Renal cortex interstitium (tissue), 11 donors: ENCODE data around the gene FAM110A. TPM values are rescaled to one million over a fixed set of nuclear protein-coding genes. Genes with fewer than 3 reads are reported as not detected.

Source experiments
- DNase-seq, 11 donors: peaks; one replicate each; pipeline ENCODE4 v3.0.0-alpha.2; 2013; ENCODE audit warnings: low read depth in 9 of 11, low spot score in 4 of 11; ENCODE audit errors: extremely low read depth in 1 of 11
- polyA plus RNA-seq, 3 donors: library from polyadenylated mRNA; unstranded; fragments of 120-200 nt; gene quantifications; one replicate each; pipeline ENCODE4 v1.2.1, GENCODE V29; 2013; ENCODE audit not compliant: insufficient read length in 3 of 3

Gene FAM110A
- polyA plus RNA-seq, 3 donors, result 7.3 to 10.3 (median 9.8) TPM

DNA sequence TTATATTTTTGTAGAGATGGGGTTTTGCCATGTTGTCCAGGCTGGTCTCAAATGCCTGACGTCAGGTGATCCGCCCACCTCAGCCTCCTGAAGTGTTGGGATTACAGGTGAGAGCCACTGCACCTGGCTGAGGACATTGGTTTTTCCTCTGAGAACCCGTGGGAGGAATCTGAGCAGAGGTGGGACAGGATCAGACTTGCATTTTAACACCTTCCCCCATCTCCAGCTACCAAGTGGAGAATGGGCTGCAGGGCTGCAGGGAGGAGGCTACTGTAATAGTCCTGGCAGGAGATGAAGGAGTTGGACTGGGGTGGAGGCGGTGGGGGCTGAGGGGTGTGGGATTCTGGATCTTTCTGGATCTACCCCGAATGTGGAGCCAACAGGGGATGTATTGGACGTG, 24.5 kb downstream of the FAM110A start:
- no peak for DNase-seq

DNA sequence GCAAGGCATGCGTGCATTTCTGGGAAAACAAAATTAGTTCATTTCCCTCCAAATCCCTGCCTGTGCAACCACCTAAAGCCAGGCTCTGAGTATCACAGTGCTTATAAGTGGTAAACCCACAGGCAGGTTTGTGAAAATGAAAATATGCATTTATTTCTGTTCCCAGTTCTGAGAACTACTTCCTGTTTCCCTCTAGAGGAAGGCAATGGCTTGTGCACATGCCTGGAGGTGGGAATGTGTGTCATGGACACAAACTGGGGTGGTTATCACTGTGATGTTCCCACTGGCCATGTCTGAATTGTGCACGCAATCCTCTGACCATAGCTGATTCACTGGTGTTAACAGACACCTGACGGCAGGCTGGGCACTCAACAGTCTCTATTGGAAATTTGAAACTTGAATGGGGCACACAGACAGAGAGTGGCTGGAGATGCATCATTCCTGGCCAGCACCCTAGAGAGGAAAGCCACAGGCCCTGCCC, 26.3 kb downstream of the FAM110A start:
- DNase-seq, result no peak

DNA sequence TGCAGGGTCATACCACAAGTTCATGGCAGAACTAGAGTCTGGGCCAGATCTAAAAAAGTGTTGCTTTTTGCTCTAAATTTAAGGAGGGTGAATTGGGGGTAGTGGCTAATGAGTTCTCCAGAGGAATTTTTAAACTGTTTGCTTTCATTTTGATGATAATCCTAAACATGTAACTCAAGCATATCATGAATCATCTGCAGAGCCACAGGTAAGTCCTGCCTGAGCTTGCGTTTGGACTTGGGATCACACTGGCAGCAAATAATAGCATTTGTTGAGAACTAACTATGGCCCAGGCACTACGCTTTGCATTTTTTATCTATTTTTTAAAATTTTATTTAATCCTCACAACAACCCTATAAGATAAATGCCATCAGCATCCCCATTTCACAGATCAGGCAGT, 27.4 kb downstream of the FAM110A start:
- DNase-seq, result no peak

DNA sequence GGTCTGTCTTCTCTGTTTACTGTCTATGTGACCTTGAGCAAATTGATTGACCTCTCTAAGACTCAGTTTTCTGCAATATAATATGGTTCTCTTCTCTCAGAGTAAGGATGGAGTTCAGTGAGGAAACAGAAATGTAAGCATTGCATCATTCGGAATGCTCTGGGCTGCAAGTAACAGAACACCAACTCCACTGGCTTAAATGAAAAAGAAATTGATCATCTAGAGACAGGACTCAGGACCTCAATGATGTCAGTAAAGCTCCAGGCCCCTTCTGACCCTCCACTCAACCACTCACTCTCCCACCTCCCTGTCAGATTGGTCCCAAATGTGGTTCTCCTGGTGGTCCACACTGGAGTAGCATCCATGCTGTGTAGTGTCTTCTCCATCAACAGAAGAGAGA, 31.9 kb downstream of the FAM110A start:
- DNase-seq, result no peak

DNA sequence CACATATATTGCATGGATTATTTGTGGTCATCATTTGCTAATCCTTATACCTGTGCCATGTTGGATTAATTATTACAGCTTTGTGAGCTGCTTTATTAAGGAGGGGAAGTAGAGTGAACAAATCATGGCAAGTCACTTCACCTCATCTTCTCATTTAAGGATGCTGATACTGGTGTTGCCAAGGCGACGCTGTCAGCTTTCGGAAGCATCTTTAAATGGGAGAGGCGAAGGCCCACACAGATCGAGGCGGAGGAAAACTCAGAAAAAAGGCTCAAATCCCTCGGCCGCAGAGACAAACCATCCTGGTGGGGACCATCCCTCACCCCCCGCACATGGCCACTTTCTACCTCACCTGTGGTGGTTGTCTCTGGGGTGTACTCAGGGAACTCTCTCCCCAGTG, 34.8 kb downstream of the FAM110A start:
- no peak for DNase-seq

DNA sequence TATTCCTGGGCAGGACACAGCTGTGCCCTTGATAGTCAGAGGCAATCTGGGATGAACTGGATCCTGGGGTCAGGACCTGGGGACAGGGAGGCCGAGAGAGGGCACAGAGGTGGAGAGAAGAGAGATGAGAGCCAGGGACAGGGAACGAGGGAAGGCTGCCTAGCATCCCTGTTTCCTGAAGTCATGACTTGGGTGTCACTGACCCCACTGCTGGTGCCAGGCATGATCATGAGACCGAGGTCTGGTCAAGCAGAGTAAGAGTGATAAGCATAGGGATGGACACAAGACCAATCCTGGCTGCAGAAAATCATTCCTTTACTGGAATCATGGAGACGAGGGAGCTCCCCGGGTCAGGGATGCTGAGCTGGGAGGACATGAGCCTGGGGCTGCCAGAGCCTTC, 36.1 kb downstream of the FAM110A start:
- DNase-seq, result no peak

DNA sequence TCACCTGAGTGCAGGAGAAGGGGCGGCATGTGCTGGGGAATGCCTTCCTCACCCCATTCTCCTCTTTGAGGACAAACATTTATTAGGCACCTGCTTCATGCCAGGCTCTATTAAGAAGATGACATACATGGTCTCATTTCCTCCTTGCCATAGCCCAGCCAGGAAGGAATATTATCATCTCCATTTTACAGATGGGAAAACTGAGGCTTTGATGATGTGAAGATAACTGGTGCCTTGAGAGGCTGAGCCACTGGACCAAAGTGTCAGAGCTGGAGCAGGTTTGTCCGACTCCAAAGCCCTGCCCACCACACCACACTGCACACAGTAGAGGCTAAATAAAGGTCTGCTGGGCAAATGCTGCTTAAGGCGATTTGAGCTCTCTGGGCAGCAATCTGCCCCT, 37.2 kb downstream of the FAM110A start:
- DNase-seq, result no peak

DNA sequence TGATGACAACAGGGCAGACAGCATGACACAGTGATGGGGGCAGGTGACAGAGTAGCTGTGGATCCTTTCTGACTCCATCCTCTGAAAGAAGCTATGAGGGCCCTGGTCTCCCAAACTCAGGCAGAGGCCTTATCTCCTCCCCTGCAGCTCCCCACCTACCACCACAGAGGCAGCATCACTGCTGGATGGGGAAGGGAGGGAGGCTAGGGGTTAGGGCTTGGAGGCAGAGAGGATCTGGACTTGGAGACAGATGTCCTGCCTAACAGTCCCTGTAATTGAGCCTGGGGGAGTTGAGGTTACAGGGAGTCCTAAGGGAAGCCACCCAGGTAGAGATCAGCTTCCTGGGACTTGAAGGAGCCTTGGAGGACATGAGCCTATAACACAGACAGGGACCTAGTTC, 37.9 kb downstream of the FAM110A start:
- DNase-seq, result no peak

DNA sequence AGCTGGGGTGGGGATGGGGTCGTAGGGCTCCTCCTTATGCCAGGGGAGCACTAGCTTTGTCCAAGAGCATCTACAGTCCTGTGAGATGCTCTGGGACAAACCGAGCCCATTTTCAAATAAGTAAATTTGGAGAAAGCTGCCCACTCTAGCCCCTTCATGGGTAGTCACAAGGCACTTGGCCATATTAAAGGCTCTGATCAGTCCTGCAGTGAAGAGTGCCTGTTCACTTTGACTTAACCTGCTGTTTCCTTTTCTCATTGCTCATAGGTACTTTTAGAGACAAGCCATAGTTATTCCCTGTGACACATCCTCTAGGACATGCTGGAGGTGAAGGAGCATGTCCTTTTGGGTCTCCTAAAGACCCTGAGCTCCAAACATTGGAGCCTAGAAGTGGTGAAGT, 38.4 kb downstream of the FAM110A start:
- DNase-seq, result no peak

DNA sequence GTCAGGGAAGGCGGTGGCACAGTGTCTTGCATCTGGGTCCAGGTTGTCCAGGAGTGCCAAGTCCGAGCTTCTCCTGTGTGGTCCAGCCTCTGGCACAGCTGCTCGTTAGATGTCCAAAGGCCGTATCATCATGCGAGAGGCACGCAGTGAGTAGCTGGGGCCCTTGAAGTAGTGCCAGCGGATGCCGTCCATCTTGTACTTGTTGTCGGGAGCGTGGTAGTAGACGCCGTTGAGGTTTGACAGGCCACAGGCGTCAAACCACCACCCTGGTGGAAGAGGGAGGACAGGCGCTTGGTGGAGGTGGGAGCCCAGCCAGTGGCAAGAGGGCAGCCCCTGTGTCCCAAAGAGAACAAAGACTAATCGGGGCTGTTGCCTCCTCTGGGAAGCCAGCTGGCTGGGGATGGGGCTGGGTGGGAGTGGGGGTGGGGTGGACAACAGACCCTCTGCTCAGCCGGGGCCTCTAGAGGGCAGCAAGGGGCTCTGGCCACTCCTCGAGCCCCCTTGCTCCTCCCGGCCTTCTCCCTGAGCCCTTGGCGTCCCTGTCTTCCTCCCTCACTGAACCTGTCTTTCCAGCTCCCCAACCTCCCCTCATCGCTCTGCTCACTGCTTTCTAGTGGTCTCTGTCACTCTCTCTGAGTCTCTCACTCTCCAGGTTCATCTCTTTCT, 39.5 kb downstream of the FAM110A start:
- DNase-seq, result no peak

DNA sequence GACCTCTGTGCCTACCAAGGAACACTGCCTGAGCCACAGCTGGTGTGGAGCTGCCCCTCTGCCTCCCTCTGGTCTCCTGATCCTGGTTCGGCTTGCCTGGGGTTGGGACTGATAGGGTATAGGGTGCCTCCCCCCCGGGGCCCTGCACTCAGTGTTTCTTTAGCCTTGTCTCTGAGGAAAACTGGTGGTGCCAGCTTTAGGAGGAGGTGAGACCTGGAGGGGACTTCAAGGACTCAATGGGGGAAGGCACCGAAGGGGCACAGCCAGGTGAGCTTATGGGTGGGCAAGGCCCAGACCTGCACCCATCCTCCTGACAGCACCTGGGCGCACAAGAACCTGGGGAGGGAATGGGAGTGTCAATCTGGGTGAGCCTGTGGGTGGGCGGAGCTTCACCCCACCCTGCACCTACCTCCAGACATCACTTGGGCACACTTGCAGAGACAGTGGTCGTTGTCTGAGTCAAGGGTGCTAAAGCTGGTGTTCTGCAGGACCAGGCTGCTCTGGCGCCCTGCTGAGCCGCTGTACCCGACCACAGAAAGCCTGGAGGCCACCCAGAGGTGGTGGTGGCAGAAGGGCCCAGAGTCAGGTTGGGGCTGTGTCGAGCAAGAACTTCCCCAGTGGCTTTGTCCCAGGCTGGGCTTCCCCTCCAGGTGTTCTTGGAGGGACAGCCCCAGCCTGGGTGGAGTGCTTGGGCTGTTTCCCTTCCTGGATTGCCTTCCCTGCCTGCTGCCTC, 40.5 kb downstream of the FAM110A start:
- no peak for DNase-seq

DNA sequence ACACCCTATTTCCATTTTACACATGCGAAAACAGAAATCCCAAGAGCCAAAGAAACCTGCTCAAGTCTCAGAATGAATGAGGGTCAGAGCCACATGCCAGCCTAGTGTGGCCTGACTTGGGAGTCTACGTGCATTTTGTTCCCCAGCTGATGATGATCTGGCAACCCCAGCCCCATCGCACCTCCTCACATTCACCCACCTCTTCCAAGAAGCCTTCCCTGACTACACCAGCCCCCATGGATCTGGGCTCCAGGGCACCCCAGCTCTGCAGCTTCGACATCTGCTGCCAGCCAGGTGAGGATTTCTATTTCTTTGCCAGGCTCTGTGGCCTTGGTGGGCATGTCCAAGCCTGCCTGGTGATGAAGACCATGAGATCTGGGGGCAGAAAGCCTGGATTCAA, 41.6 kb downstream of the FAM110A start:
- no peak for DNase-seq

DNA sequence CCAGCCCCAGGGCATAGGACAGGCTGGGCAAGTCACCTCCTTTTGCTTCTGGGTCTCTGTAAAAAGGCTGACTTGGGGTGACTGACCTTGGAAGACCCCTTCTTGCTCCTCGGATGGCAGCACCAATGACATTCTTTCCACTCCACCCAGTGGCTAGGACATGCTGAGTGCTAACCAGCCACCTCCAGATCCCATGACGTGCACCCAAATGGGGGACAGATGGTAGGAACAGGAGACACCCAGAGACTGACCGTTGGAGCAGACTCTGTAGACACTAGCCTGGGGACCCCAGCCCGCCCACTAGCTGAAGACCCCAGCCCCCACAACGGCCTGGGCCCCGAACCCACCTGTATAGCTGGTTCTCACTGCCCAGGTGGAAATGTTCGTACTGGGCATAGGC, 44.3 kb downstream of the FAM110A start:
- DNase-seq, result no peak

DNA sequence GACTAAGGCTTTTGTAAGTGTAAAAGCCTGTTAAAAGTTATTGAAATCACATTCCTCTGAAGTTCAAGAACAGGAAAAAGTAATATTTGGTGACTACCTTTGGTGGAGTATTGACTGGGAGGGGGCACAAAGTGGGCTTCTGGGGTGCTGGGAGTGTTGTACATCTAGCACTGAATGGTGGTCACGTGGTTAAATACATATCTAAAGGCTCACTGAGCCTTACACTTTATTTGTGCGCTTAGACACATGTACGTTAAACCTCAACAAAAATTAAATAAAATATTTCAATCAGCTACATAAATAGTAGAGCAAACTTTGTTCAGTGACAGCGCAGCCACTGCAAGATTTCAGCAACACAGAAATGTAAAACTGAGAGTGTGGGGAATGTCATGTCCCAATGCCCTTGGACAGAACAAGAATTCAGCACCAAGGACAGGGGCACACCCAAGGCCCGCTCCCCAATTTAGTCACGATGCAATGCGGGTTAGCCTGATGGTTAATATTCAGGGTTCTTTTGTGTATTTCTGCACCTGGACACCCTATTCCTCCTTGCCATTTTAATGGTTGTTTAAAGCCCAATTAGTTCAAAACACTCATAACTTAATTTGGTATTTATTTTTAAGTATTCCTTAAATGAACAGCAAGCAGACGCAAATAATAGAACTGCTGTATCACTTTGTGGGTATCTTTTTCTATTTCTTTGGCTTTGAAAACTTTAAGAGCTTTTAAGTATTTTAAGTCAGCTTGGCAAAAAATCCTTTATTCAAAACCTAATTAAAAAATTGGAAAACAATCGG, 45.2 kb downstream of the FAM110A start:
- DNase-seq, result peak; percentile 19 to 60 (median 47)

DNA sequence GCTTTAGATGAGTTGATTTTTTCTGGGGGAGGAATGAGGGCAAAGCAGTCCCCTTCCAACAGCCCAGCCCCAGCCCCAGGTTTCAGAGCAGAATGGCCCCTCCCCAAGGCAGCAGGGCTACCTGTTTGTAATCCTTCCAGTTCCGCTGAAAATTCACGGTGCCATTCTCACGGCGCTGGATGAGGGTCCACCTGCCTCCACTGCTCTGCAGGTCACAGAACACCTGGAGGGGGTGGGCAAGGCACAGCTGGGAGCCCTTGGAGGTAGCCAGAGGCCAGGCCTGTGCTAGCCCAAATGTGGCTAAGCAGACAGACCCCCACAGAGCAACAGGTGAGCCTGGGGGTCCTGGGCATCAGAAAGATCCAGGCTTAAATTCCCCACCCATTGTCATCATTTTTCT, 46.1 kb downstream of the FAM110A start:
- no peak for DNase-seq

DNA sequence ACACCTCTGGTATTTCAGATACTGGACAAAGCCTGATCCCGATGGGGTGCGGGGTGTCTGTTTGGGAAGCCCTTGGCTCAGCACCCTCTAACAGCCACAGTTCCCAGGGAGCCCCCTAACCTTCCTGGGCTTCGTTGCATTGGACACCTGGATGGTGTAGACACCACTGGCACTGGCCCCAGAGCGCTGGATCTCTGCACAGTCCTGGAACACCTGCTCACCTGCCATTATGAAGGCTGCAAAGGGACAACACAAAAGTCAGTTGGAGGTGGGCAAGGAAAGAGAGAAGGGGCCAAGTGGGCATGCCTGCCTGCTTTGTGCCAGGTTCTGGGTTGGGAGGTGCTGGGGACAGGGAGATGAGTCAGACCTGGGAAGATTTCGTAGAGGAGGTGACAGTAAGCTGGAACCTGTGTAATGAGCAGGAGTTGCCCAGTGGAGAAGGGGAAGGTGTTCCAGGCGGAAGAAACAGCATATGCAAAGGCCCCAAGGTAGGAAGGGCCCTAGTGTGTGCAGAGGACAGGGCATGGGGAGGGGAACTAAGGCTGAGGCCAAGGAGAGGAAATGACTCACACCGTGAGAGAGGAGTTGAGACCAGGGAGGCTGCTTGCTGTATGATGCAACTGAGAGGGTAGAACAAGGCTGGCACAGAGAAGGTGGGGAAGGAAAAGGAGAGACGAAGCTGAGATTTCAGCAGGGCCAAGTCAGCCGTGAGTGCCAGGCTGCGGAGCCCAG, 47.7 kb downstream of the FAM110A start:
- DNase-seq, result no peak

DNA sequence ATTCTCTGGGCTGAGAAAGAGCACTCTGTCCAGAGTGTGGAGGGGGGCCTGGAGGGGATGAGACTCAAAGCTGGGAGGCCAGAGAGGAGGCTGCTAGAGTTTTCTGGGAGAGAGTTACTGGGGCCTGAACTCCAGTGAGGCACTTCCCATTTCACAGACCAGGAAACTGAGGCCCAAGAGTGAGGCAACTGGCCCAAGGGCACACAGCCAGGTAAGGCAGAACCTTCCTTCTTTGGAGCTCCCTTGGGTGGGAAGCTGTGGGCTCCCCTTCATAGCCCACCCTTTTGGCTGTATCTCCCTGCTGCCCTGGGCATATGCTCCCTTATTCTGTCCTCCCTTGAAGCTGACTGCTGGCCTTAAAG, 48.2 kb downstream of the FAM110A start:
- no peak for DNase-seq

DNA sequence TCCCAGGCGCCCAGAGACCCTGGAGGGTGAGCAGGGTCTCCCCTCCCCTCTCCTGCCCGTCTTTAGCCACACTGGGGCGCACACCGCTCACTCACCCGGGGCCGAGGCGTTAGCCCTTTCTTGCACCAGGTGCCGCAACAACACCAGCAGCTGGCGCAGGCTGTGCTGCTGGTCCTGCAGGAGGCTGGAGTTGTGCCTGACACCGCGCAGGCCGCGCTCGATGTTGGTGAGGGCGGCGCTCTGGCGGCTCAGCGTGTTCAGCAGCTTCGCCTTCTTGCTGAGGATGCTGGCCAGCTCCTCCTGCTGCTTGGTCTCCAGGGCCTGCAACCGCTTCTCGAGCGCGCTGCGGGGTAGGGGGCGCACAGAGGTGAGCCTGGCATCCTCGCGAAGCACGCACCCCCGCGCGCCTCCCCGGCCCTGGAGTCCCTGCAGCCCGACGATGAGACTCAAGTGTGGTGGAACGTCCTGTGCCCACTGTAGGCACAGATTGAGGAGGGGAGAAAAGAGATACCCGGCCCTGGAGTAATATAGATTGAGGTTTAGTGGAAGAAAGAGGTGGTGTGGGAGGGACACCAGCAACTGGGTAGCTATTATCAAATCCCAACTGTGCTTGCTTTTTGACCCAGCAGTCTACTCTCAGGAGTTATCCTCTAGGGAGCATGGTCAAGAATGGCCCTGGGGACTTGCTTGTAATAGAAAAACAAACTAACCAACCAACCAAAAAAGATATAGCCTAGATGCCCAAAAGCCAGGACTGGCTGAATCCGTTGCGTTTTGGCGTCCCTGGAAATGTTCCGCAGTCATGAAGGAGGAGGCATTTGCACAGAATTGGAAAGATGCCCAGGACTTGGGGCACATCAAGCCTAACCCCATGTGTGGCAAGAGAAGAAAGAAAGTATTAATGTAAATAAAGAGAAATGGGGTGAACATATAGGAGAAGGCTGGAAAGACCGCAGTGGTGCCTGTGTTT, 51.8 kb downstream of the FAM110A start:
- DNase-seq, result peak in 10 of 11 donors; percentile 9 to 58 (median 38)
